ENCODE measurements around the gene DUSP21. TPM values are rescaled to one million over a fixed set of nuclear protein-coding genes. Genes with fewer than 3 reads are reported as not detected.

Gene DUSP21
- total and polyA plus RNA-seq, 2 donors (not counting 3 experiments of a cell fraction or from before 2014, with no cell fraction given), result not detected

DNA sequence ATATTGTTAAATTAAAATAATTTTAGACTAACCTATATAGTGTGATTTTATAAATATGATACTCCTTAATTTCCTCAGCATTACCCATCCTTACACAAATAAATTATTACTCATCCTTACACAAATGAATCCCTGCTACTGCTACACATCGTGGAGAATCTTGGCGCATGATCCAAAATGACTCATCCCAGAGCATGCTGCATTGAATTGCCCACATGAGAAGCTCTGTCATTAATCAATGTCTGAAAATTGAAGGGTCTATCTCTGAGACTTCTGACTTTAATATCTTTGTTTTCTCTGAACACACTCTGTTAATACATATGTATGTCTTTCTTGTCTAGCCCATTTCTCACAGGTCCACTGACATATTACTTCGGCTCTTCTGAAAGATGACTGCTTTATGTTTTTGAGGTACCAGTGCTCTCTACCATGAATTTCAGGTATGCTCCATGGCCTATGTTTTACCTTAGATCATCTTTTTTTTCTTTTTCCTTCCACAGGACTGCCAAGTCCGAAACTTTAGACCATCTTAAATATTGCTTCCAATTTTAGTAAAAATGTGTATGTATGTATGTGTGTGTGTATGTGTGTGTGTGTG lies 15.7 kb upstream of the DUSP21 start:
- Histone ChIP-seq H3K4me1 (ENCODE audit: control insufficient read depth, extremely low read depth, insufficient read depth, low read length) (no peaks in the 10 kb centered on the region), H4K20me1 (replicated peaks; ENCODE audit: control insufficient read depth, extremely low read depth, insufficient read depth, low read length) (no peaks in the 10 kb centered on the region), H3K4me2 (ENCODE audit: insufficient read depth, low read length) (no peak overlapping the region), H3K79me2 (ENCODE audit: control insufficient read depth, insufficient read depth, low read length) (no peaks in the 10 kb centered on the region), H3K9ac (replicated peaks; ENCODE audit: extremely low read depth, insufficient read depth, low read length) (no peak overlapping the region), H3K27ac (ENCODE audit: insufficient read depth, low read depth, low read length) (no peak overlapping the region), H3K9me1 (replicated peaks; ENCODE audit: control insufficient read depth, extremely low read depth, insufficient read depth, low read length) (no peaks in the 10 kb centered on the region), H3K9me3 (replicated peaks; ENCODE audit: control insufficient read depth, insufficient read depth, low read length) (no peaks in the 10 kb centered on the region), H3K4me3 (replicated peaks in 1 of 3; ENCODE audit: insufficient read depth in 1 of 3, low read depth in 1 of 3, low read length in 3 of 3) (no peak overlapping the region), H3K27me3 (ENCODE audit: control insufficient read depth in 2 of 2, insufficient read depth in 2 of 2, low read length in 2 of 2) (no peaks in the 10 kb centered on the region), H2AFZ (ENCODE audit: low read depth, low read length) (no peak overlapping the region), H3K36me3 (ENCODE audit: control insufficient read depth in 2 of 2, extremely low read depth in 1 of 2, insufficient read depth in 2 of 2, low read length in 2 of 2) (no peaks in the 10 kb centered on the region)
- CTCF ChIA-PET, result interaction anchor here (0.9 kb wide), 1 partner anchor 17 kb away, joined by 3 read pairs; no protein-coding TSS in a partner anchor
- intact Hi-C loops (cut with micrococcal nuclease) (no loop called here), dilution Hi-C loops (cut with MboI; ENCODE audit: extremely low pct_ligation_motif_present, low sequenced_read_pairs) (no loop called here)
- DNase-seq (ENCODE audit: low read depth, low spot score), result peak; percentile 24
- no peak for FAIRE-seq
- POLR2A ChIA-PET, result no interaction called here
- TF ChIP-seq MYC (IDR thresholded peaks at IDR 0.05; ENCODE audit: low read depth, low read length) (no peak), EZH2 (IDR thresholded peaks at IDR 0.05; ENCODE audit: borderline replicate concordance, low read depth, low read length, severe bottlenecking) (no peak), FOS (IDR thresholded peaks at IDR 0.05; ENCODE audit: borderline replicate concordance, insufficient read depth, low read length) (peak; percentile 46), GATA2 (IDR thresholded peaks at IDR 0.05; ENCODE audit: insufficient read depth, insufficient read length, low read depth, low read length) (no peak), JUN (IDR thresholded peaks at IDR 0.05; ENCODE audit: borderline replicate concordance, insufficient read depth, insufficient read length, low read depth) (peak; percentile 18), POLR2AphosphoS5 (IDR thresholded peaks at IDR 0.05; ENCODE audit: insufficient read depth, low read depth, low read length) (no peak), POLR2A (IDR thresholded peaks at IDR 0.05; ENCODE audit: low read depth, low read length) (no peak)
- TF ChIP-seq, protein P1, sequence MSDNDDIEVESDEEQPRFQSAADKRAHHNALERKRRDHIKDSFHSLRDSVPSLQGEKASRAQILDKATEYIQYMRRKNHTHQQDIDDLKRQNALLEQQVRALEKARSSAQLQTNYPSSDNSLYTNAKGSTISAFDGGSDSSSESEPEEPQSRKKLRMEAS (IDR thresholded peaks at IDR 0.05; ENCODE audit: insufficient read depth, insufficient read length), result no peak
- TF ChIP-seq, protein P2, sequence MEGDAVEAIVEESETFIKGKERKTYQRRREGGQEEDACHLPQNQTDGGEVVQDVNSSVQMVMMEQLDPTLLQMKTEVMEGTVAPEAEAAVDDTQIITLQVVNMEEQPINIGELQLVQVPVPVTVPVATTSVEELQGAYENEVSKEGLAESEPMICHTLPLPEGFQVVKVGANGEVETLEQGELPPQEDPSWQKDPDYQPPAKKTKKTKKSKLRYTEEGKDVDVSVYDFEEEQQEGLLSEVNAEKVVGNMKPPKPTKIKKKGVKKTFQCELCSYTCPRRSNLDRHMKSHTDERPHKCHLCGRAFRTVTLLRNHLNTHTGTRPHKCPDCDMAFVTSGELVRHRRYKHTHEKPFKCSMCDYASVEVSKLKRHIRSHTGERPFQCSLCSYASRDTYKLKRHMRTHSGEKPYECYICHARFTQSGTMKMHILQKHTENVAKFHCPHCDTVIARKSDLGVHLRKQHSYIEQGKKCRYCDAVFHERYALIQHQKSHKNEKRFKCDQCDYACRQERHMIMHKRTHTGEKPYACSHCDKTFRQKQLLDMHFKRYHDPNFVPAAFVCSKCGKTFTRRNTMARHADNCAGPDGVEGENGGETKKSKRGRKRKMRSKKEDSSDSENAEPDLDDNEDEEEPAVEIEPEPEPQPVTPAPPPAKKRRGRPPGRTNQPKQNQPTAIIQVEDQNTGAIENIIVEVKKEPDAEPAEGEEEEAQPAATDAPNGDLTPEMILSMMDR (IDR thresholded peaks at IDR 0.05; ENCODE audit: extremely low read depth in 1 of 2, insufficient read depth in 1 of 2, low read depth in 1 of 2, low read length in 2 of 2), result no peak
- BruUV-seq (replicated peaks), result no TSS peak
